SH-SY5Y (cell line): ENCODE results near the gene SIRT7.

ENCODE experiments used
- GATA2 ChIP-seq: IDR thresholded peaks from 2 replicates; pipeline ENCODE4 v1.6.1; 2011; ENCODE audit warnings: mild to moderate bottlenecking, low read depth, low read length
- GATA3 ChIP-seq: IDR thresholded peaks from 2 replicates; pipeline ENCODE4 v1.6.1; 2011; ENCODE audit warnings: low read depth, mild to moderate bottlenecking, low read length, moderate library complexity

- no peak for TF ChIP-seq GATA3
- TF ChIP-seq GATA2 = no peak
Measured at GRCh38 chr17:81966343-81967243, 48.6 kb upstream of the SIRT7 start.
